Stimulated activated memory B cell treated with anti-CD40 and anti-IgM and Interleukin-4, amounts not matched to agents 10 μg/mL and 1 μg/mL and 100 μg/mL, for 72 hours (primary cell): Measurements from ENCODE around the gene EGFR.

Experiments
- ATAC-seq: fragments of 150-1000 bp; cut with Tn5 transposase; 2 replicates; pipeline ENCODE4 v1.10.0; 2021
- H3K27ac Mint-ChIP-seq: one replicate; pipeline ENCODE4 v1.8.0; 2022; ENCODE audit warnings: mild to moderate bottlenecking, mixed read lengths
- H3K27me3 Mint-ChIP-seq: one replicate; pipeline ENCODE4 v1.8.0; 2022; ENCODE audit warnings: mixed read lengths
- H3K36me3 Mint-ChIP-seq: one replicate; pipeline ENCODE4 v1.8.0; 2022; ENCODE audit warnings: mixed read lengths
- H3K4me1 Mint-ChIP-seq: one replicate; pipeline ENCODE4 v1.8.0; 2022; ENCODE audit warnings: mixed read lengths
- H3K4me3 Mint-ChIP-seq: one replicate; pipeline ENCODE4 v1.8.0; 2022; ENCODE audit warnings: mild to moderate bottlenecking, moderate library complexity, mixed read lengths
- H3K9me3 Mint-ChIP-seq: one replicate; pipeline ENCODE4 v1.8.0; 2022; ENCODE audit warnings: mixed read lengths

The EGFR gene

DNA sequence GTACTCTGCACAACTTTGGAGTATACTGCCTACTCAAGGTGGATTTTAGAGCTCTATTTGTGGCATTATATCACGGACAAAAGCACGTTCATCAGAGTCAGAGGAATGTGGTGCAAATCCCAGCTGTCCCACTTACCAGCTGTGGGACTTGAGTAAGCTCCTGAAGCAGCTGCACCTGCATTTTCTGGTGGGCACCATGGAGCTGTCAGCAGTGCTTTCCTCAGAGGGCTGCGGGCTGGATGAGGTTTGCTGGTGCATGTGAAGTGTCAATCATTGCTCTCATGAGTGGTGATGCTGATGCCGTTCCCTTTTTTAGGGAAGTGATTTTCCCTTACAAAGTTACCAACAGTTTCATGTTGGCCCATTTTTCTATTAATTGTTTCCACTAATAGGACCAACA, 53.4 kb downstream of the EGFR start:
- H3K4me1 Mint-ChIP-seq = peaks cover 17% of the 10 kb centered on the region
- no peaks in the 10 kb centered on the region for H3K36me3 Mint-ChIP-seq
- no peak for ATAC-seq
- peaks cover 36% of the 10 kb centered on the region for H3K27me3 Mint-ChIP-seq
- H3K27ac Mint-ChIP-seq = no peak overlapping the region
- H3K4me3 Mint-ChIP-seq = no peak overlapping the region
- H3K9me3 Mint-ChIP-seq = peaks cover 3% of the 10 kb centered on the region

DNA sequence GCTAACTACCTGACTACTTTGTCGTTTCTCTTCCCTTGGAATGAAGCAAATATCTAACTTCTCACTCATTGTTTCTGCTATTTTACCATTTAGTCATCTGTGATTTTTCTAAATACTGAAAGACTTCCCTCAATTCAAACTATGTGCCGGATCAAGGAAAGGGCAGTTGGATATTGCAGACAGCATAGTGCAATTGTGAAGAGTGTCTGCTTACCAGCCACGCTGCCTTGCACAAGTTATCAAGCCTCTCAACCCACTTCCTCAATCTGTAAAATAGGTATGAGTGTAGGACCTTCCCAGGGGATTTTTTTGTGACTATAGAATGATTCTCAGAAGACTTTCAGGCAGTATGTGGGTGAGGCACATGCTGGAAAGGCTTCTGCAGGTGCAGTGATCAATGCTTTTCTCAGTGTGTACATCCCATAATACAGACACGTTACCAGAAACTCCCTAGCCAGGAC, 54.3 kb downstream of the EGFR start:
- peaks cover 3% of the 10 kb centered on the region for H3K9me3 Mint-ChIP-seq
- peaks cover 17% of the 10 kb centered on the region for H3K4me1 Mint-ChIP-seq
- peak overlapping the region; percentile 80 for H3K27ac Mint-ChIP-seq
- no peaks in the 10 kb centered on the region for H3K36me3 Mint-ChIP-seq
- H3K27me3 Mint-ChIP-seq = peaks cover 41% of the 10 kb centered on the region
- ATAC-seq = peak; percentile 91
- no peak overlapping the region for H3K4me3 Mint-ChIP-seq

GRCh38 chr7:55073976-55074528, 55.2 kb downstream of the EGFR start:
- H3K27me3 Mint-ChIP-seq = peaks cover 41% of the 10 kb centered on the region
- peak overlapping the region; percentile 61 for H3K4me3 Mint-ChIP-seq
- H3K4me1 Mint-ChIP-seq = peaks cover 17% of the 10 kb centered on the region
- ATAC-seq = peak; percentile 86
- H3K36me3 Mint-ChIP-seq = no peaks in the 10 kb centered on the region
- H3K9me3 Mint-ChIP-seq = peaks cover 3% of the 10 kb centered on the region
- peak overlapping the region; percentile 80 for H3K27ac Mint-ChIP-seq

GRCh38 chr7:55075464-55076021, 56.7 kb downstream of the EGFR start:
- Mint-ChIP-seq H3K36me3 (no peaks in the 10 kb centered on the region), H3K27me3 (peaks cover 41% of the 10 kb centered on the region), H3K9me3 (peaks cover 3% of the 10 kb centered on the region), H3K27ac (no peak overlapping the region), H3K4me1 (peaks cover 17% of the 10 kb centered on the region), H3K4me3 (no peak overlapping the region)
- ATAC-seq = no peak

DNA sequence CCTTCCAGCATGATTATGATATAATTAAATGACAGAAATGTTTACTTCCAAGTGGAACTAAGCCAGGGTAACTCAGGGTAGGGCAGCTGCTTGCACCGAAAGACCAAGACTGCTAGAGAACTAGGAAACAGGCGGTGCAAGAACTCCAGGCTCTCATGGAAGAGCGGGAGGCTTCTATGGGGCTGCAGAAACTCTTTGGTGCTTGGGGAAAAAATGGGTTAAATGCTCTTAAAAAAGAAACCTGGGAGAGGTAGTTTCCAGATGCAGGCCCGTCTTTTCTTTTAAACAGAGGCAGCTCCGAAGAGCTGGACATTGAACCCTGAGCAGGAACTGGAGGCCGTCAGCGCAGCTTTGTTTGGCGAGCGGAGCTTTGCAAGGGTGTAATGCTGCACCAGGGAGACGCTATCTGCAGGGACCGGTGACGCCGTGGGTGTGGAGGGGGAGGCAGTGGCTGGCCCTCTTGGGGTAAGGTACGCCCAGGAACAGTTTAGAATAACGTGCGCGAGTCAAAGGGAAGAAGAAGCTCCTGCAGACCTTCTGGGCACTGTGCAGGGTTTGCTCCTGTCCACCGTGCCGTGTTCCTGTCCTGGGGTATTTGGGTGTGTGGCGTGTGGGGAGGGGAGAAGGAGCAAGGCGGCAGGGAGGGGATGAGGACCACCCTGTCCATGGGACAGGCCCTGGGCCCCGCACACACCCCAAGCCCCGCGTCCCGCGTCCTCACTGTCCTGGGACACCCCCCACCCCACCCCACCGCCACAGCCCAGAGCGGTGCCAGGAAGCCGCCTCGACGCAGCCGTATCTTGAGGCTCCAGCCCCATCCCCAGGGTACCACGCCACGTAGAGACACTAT, 59.0 kb downstream of the EGFR start:
- no peak overlapping the region for H3K4me3 Mint-ChIP-seq
- peaks cover 15% of the 10 kb centered on the region for H3K4me1 Mint-ChIP-seq
- no peak overlapping the region for H3K27ac Mint-ChIP-seq
- no peak for ATAC-seq
- peaks cover 3% of the 10 kb centered on the region for H3K9me3 Mint-ChIP-seq
- H3K27me3 Mint-ChIP-seq = peaks cover 37% of the 10 kb centered on the region
- H3K36me3 Mint-ChIP-seq = no peaks in the 10 kb centered on the region

GRCh38 chr7:55078465-55079372, 59.9 kb downstream of the EGFR start:
- Mint-ChIP-seq H3K9me3 (peaks cover 3% of the 10 kb centered on the region), H3K36me3 (no peaks in the 10 kb centered on the region), H3K27me3 (peaks cover 46% of the 10 kb centered on the region), H3K4me1 (peaks cover 6% of the 10 kb centered on the region), H3K4me3 (no peak overlapping the region), H3K27ac (no peak overlapping the region)
- ATAC-seq = no peak

GRCh38 chr7:55080000-55080623, 61.3 kb downstream of the EGFR start:
- ATAC-seq = no peak
- H3K9me3 Mint-ChIP-seq = no peaks in the 10 kb centered on the region
- peaks cover 55% of the 10 kb centered on the region for H3K27me3 Mint-ChIP-seq
- no peaks in the 10 kb centered on the region for H3K4me1 Mint-ChIP-seq
- no peak overlapping the region for H3K27ac Mint-ChIP-seq
- H3K4me3 Mint-ChIP-seq = no peak overlapping the region
- no peaks in the 10 kb centered on the region for H3K36me3 Mint-ChIP-seq

GRCh38 chr7:55081068-55081467, 62.3 kb downstream of the EGFR start:
- Mint-ChIP-seq H3K4me3 (no peak overlapping the region), H3K9me3 (no peaks in the 10 kb centered on the region), H3K27me3 (peaks cover 59% of the 10 kb centered on the region), H3K4me1 (peaks cover 5% of the 10 kb centered on the region), H3K27ac (no peak overlapping the region), H3K36me3 (no peaks in the 10 kb centered on the region)
- ATAC-seq = peak; percentile 52

- Mint-ChIP-seq H3K36me3 (no peaks in the 10 kb centered on the region), H3K27me3 (peaks cover 61% of the 10 kb centered on the region), H3K27ac (no peak overlapping the region), H3K4me3 (no peak overlapping the region), H3K9me3 (no peaks in the 10 kb centered on the region), H3K4me1 (peaks cover 11% of the 10 kb centered on the region)
- ATAC-seq = no peak
Observed at GRCh38 chr7:55081472-55082227, 62.8 kb downstream of the EGFR start.

DNA sequence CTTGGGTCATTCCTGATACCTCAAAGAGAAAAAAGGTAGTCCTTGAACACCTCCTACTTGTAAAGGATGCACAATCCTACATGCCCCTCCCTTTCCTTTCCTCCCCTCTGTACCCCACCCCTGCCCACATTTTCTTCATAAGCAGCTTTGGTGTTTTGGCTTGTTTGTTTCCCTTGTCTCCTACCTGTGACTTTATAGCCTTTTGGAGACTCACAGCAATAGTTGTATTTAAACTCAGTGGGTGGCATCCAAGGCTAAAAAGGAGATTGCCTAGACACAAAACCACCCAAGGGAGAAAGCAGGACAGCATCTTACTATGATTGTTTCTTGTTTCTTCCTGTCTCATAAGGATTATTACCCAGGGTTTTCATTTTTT, 63.4 kb downstream of the EGFR start:
- H3K27ac Mint-ChIP-seq = no peak overlapping the region

GRCh38 chr7:55083206-55083605, 64.4 kb downstream of the EGFR start:
- Mint-ChIP-seq H3K27ac (no peak overlapping the region), H3K36me3 (no peaks in the 10 kb centered on the region), H3K4me1 (peaks cover 24% of the 10 kb centered on the region), H3K27me3 (peaks cover 52% of the 10 kb centered on the region), H3K9me3 (no peaks in the 10 kb centered on the region), H3K4me3 (no peak overlapping the region)
- no peak for ATAC-seq

More for the DNA sequence above, 63.4 kb downstream of the EGFR start:
- no peaks in the 10 kb centered on the region for H3K36me3 Mint-ChIP-seq
- ATAC-seq = no peak
- H3K9me3 Mint-ChIP-seq = no peaks in the 10 kb centered on the region
- H3K4me1 Mint-ChIP-seq = peaks cover 16% of the 10 kb centered on the region
- no peak overlapping the region for H3K4me3 Mint-ChIP-seq
- H3K27me3 Mint-ChIP-seq = peaks cover 60% of the 10 kb centered on the region

DNA sequence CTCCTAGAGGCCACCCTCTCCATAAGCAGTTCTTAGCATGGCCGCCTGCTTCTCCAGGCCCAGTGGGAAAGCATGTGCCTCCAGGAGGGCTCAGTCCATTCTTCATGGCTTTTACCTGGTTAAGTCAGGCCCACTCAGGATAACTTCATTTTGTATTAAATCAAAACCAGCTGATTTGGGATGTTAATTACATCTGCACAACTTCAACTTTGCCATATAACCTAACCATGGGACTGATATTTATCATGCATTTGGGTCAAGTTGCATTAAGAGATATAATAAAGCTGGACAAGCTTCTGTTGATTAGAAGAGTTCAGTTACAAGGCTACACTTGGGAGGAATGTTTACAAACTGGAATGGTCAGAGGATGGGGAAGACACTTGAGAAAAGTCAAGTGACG, 65.5 kb downstream of the EGFR start:
- Mint-ChIP-seq H3K27ac (no peak overlapping the region), H3K27me3 (peaks cover 41% of the 10 kb centered on the region), H3K4me3 (no peak overlapping the region), H3K9me3 (no peaks in the 10 kb centered on the region), H3K4me1 (peaks cover 24% of the 10 kb centered on the region), H3K36me3 (no peaks in the 10 kb centered on the region)
- no peak for ATAC-seq

- H3K9me3 Mint-ChIP-seq = no peaks in the 10 kb centered on the region
- peaks cover 28% of the 10 kb centered on the region for H3K27me3 Mint-ChIP-seq
- ATAC-seq = peak; percentile 32
- H3K36me3 Mint-ChIP-seq = no peaks in the 10 kb centered on the region
- no peak overlapping the region for H3K27ac Mint-ChIP-seq
- peaks cover 24% of the 10 kb centered on the region for H3K4me1 Mint-ChIP-seq
- no peak overlapping the region for H3K4me3 Mint-ChIP-seq
Observed at GRCh38 chr7:55085511-55086412, 66.9 kb downstream of the EGFR start.
